Activated T-helper 1 cell treated with Interleukin-2 at 50 U/mL for 16 hours (primary cell): ENCODE measurements around the gene GFRAL.

Experiments used
- DNase-seq: peaks from one replicate; pipeline ENCODE4 v3.0.0-alpha.2; 2020; ENCODE audit warnings: low read depth

The GFRAL gene

GRCh38 chr6:55433446-55434130 is 106.3 kb downstream of the GFRAL start:
- DNase-seq: no peak

DNA sequence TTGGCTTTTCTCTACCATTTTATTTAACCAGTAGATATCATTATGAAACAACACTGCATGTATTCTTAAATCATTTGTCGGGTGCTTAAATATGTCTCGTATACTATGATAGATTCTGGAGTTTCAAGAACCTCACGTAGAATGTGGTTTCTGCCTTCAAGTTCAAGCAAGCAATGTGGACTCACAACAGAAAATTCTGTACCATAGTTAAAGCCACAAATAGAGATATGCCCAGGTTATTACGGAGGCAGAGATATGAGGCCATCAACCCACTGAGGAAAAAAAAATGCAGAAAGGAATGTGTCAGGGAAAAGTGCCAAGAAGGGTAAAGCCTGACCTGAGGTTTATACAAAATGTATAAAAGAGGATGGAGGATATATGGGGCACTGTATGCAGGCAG is 109.9 kb downstream of the GFRAL start:
- no peak for DNase-seq

DNA sequence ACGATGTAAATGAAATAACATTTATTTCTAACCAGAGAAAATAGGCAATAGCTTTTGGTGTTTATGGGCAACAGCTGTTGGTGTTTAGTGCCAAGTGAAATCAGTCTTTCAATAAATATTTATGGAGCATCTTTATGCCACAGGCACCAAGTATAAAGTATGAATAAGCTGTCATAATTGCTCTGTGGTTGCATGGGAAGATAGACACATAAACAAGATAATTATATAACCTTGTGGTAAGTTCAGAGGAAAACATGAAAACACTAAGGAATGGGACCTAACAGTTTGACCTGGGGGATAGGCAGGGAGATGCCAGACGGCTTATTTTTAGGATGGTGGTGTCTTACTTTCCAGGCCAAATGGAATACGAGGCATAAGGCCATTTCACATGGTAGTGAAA is 110.9 kb downstream of the GFRAL start:
- no peak for DNase-seq

- DNase-seq: no peak
Observed at GRCh38 chr6:55443238-55444134, 116.2 kb downstream of the GFRAL start.

- DNase-seq: no peak
Observed at GRCh38 chr6:55445648-55446204, 118.5 kb downstream of the GFRAL start.

DNA sequence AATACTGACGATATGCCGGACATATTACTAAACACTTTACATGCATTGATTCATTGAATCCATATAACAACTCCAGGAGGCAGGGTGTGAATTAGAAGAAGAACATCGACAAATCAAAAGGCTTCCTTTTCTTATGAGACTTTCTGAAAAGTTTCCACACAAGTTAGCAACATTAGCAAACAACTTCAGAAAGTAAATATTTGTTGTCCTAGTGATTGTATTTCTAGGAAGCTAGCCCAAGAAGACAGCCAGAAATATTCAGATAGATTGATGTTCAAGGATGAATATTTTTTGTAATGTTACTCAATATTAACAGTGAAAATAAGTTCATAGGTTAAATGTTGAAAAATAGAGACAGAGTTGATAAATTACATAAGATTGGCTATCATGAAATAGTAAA is 120.6 kb downstream of the GFRAL start:
- DNase-seq: no peak

- no peak for DNase-seq
Observed at GRCh38 chr6:55448451-55448850, 121.2 kb downstream of the GFRAL start.

DNA sequence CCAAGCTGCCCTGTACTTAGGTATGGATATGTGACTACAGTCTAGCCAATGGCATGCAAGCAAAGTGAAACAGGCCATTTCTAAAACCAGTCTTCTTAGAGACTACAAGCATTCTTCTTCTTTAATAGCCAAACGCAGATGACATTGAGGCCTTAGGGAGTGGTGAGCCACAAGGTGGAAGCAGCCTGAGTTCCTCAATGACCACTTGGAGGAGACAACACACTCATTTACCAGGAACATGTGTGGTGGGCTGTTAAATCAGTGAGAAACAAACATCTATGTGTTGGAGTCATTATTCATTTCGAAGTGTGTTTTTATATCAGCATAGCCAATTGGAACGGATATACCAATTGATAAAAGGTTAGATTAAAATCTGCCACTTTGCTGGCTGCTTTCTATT is 122.0 kb downstream of the GFRAL start:
- no peak for DNase-seq

GRCh38 chr6:55450005-55450404 is 122.7 kb downstream of the GFRAL start:
- no peak for DNase-seq
